ENCODE results near the gene GPANK1. TPM values are rescaled to one million over a fixed set of nuclear protein-coding genes. Genes with fewer than 3 reads are reported as not detected.

Gene GPANK1
- total RNA-seq, 1 donor from 2014 or later = 20.2 TPM

- Mint-ChIP-seq H3K4me1 (ENCODE audit: unreplicated experiment) (peaks cover 39% of the 10 kb centered on the region), H3K4me3 (peak overlapping the region; percentile 56)
Observed at GRCh38 chr6:31654574-31655348, 10.0 kb downstream of the GPANK1 start.

GRCh38 chr6:31652925-31653724 is 11.7 kb downstream of the GPANK1 start:
- peaks cover 29% of the 10 kb centered on the region for H3K4me1 Mint-ChIP-seq (ENCODE audit: unreplicated experiment)
- no peaks in the 10 kb centered on the region for H3K27me3 Mint-ChIP-seq
- H3K36me3 Mint-ChIP-seq = peaks cover 35% of the 10 kb centered on the region
- H3K4me3 Mint-ChIP-seq = peak overlapping the region; percentile 96
- no peaks in the 10 kb centered on the region for H3K9me3 Mint-ChIP-seq
- H3K27ac Mint-ChIP-seq = peak overlapping the region; percentile 99
- peak; percentile 84 for DNase-seq (ENCODE audit: extremely low spot score, unreplicated experiment)
- TF ChIP-seq CTCF (conservative IDR thresholded peaks at IDR 0.05) = no peak

More at GRCh38 chr6:31654574-31655348, 10.0 kb downstream of the GPANK1 start:
- Mint-ChIP-seq H3K36me3 (peaks cover 26% of the 10 kb centered on the region), H3K27me3 (no peaks in the 10 kb centered on the region), H3K27ac (peak overlapping the region; percentile 83), H3K9me3 (no peaks in the 10 kb centered on the region)
- DNase-seq (ENCODE audit: extremely low spot score, unreplicated experiment) = no peak
- no peak for TF ChIP-seq CTCF (conservative IDR thresholded peaks at IDR 0.05)

- Mint-ChIP-seq H3K27me3 (no peaks in the 10 kb centered on the region), H3K36me3 (peaks cover 30% of the 10 kb centered on the region), H3K27ac (peak overlapping the region; percentile 99), H3K9me3 (no peaks in the 10 kb centered on the region), H3K4me3 (peak overlapping the region; percentile 96), H3K4me1 (ENCODE audit: unreplicated experiment) (peaks cover 25% of the 10 kb centered on the region)
- TF ChIP-seq CTCF (conservative IDR thresholded peaks at IDR 0.05) = no peak
- DNase-seq (ENCODE audit: extremely low spot score, unreplicated experiment) = no peak
Observed at GRCh38 chr6:31651602-31652191, 13.1 kb downstream of the GPANK1 start.

GRCh38 chr6:31645325-31645724 is 19.5 kb downstream of the GPANK1 start:
- Mint-ChIP-seq H3K9me3 (no peaks in the 10 kb centered on the region), H3K27me3 (no peaks in the 10 kb centered on the region), H3K4me1 (ENCODE audit: unreplicated experiment) (no peaks in the 10 kb centered on the region), H3K36me3 (peaks cover 27% of the 10 kb centered on the region), H3K4me3 (no peak overlapping the region), H3K27ac (no peak overlapping the region)
- TF ChIP-seq CTCF (conservative IDR thresholded peaks at IDR 0.05) = no peak
- no peak for DNase-seq (ENCODE audit: extremely low spot score, unreplicated experiment)

- H3K27me3 Mint-ChIP-seq = no peaks in the 10 kb centered on the region
- no peak overlapping the region for H3K27ac Mint-ChIP-seq
- no peak for DNase-seq (ENCODE audit: extremely low spot score, unreplicated experiment)
- peaks cover 28% of the 10 kb centered on the region for H3K36me3 Mint-ChIP-seq
- no peaks in the 10 kb centered on the region for H3K4me1 Mint-ChIP-seq (ENCODE audit: unreplicated experiment)
- no peak overlapping the region for H3K4me3 Mint-ChIP-seq
- TF ChIP-seq CTCF (conservative IDR thresholded peaks at IDR 0.05) = no peak
- no peaks in the 10 kb centered on the region for H3K9me3 Mint-ChIP-seq
Observed at GRCh38 chr6:31643818-31644454, 20.9 kb downstream of the GPANK1 start.
